Fibroblast of the aortic adventitia (primary cell): ENCODE results near the gene FAM13A. TPM values are rescaled to one million over a fixed set of nuclear protein-coding genes. Genes with fewer than 3 reads are reported as not detected.

Source experiments
- DNase-seq: peaks from one replicate; pipeline ENCODE4 v3.0.0-alpha.2; 2010; ENCODE audit warnings: low read depth
- H3K4me3 ChIP-seq: 2 replicates; pipeline ENCODE4 v1.5.1; 2011; ENCODE audit warnings: low read depth, mild to moderate bottlenecking, control low read depth, low read length, moderate library complexity
- total RNA-seq: library from RNA; depleted of rRNA; stranded (reverse); fragments of >200 nt; gene quantifications from 2 replicates; pipeline ENCODE4 v1.2.3, GENCODE V29; 2012; ENCODE audit warnings: low replicate concordance
- TF ChIP-seq, protein P1 (sequence below): IDR thresholded peaks from 2 replicates; pipeline ENCODE4 v1.5.1; 2011; ENCODE audit warnings: mild to moderate bottlenecking, low read length, control low read depth, inconsistent platforms; ENCODE audit not compliant: insufficient read depth

The FAM13A gene
- total RNA-seq, 1 donor, result 23.5 TPM

- TF ChIP-seq, protein P1, sequence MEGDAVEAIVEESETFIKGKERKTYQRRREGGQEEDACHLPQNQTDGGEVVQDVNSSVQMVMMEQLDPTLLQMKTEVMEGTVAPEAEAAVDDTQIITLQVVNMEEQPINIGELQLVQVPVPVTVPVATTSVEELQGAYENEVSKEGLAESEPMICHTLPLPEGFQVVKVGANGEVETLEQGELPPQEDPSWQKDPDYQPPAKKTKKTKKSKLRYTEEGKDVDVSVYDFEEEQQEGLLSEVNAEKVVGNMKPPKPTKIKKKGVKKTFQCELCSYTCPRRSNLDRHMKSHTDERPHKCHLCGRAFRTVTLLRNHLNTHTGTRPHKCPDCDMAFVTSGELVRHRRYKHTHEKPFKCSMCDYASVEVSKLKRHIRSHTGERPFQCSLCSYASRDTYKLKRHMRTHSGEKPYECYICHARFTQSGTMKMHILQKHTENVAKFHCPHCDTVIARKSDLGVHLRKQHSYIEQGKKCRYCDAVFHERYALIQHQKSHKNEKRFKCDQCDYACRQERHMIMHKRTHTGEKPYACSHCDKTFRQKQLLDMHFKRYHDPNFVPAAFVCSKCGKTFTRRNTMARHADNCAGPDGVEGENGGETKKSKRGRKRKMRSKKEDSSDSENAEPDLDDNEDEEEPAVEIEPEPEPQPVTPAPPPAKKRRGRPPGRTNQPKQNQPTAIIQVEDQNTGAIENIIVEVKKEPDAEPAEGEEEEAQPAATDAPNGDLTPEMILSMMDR, result no peak
- DNase-seq, result no peak
- no peak overlapping the region for H3K4me3 ChIP-seq
Measured at GRCh38 chr4:88836216-88836615, 220.8 kb downstream of the FAM13A start.

DNA sequence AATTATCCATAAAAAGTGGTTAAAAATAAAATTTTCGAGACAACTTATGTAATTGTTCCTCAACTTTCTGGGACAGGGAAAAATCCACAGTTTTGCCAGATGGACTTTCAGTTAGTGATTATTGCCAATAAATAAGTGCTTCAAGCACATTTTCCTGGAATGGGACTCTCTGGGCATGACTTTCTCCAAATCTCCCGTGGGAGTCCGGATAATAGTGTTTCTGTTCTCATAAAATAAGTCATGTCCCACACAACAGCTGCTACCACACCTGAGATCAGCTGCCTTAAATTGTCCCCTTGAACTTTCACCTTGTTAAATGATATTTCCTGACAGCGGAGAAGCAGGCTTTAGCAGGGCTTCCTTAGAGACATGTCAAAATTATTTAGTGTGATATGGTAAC lies 226.0 kb downstream of the FAM13A start:
- no peak for DNase-seq
- TF ChIP-seq, protein P1, result no peak
- H3K4me3 ChIP-seq, result no peak overlapping the region

GRCh38 chr4:88830598-88830997 lies 226.4 kb downstream of the FAM13A start:
- DNase-seq, result no peak
- H3K4me3 ChIP-seq, result no peak overlapping the region
- TF ChIP-seq, protein P1, result no peak

- TF ChIP-seq, protein P1, result no peak
- DNase-seq, result peak; percentile 57
- H3K4me3 ChIP-seq, result no peak overlapping the region
Measured at GRCh38 chr4:88828842-88829571, 228.0 kb downstream of the FAM13A start.

GRCh38 chr4:88827442-88827841 lies 229.5 kb downstream of the FAM13A start:
- TF ChIP-seq, protein P1, result no peak
- no peak for DNase-seq
- no peak overlapping the region for H3K4me3 ChIP-seq

GRCh38 chr4:88826771-88827170 lies 230.2 kb downstream of the FAM13A start:
- DNase-seq, result no peak
- TF ChIP-seq, protein P1, result no peak
- H3K4me3 ChIP-seq, result no peak overlapping the region

DNA sequence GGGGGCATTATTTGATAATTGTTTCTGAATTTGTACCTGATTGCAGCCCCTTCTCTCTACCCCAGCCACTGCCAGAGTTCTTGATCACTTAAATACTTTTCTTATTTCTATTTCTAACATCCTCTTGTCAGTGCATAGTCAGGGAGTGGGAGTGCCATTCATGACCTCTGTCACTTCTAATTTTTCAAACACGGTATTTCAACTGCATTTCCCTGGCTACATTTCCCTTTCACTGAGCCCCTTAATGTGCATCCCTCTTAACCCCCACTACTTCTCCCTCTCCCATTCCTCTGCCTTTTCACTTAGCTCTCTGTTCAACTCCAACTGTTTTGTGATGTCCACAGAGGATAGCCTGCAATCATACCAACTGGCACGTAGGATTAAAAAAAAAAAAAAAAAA lies 231.1 kb downstream of the FAM13A start:
- no peak overlapping the region for H3K4me3 ChIP-seq
- TF ChIP-seq, protein P1, result no peak
- no peak for DNase-seq
